ENCODE data around the gene LRAT.
"Not testable (repeated sequence)": the region's sequence is repeated elsewhere in the genome, so short reads cannot be mapped to it uniquely, and the experiment has no call there.

LRAT gene

DNA sequence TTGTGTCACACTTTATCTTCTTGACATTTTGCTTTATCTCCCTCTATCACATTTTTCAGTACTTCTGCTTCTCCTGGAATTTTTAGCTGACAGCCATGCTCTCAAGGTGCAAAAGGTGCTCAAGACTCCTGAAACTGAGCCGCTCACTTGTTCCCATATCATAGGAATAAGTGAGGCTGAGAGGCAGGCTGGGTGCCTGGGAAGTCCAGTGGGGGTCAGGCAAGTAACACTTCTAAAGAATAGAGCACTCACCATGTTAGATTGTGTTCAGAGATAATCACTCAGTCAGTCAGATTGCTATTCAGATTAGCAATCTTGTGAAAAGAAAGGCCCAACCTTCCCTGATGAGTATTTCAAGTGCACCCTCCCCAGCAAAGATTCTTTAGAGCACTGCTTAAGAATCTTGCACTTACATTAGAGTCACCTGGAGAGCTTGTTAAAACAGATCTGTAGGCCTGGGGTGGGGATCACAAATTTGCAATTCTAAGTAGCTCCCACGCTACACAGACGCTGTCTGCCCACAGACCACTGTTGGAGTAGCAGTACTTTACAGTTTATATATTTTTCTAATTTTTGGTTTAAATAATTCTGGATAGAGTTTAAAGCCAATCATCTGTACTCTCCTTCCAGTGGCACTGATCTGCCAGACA is 23.1 kb upstream of the LRAT start:
- no peak for DNase-seq (ENCODE audit: low read depth in 1 of 2, low spot score in 1 of 2)
- no peak overlapping the region for H3K27ac ChIP-seq (replicated peaks)
- H3K4me3 ChIP-seq (replicated peaks; ENCODE audit: insufficient read depth, low read length) = no peak overlapping the region
- H3K27me3 ChIP-seq (ENCODE audit: insufficient read depth, poor library complexity, severe bottlenecking) = peaks cover 2% of the 10 kb centered on the region
- TF ChIP-seq POLR2AphosphoS5 (IDR thresholded peaks at IDR 0.05; ENCODE audit: low read depth) (no peak), CTCF (IDR thresholded peaks at IDR 0.05; ENCODE audit: insufficient read depth, low read length) (no peak), GABPA (IDR thresholded peaks at IDR 0.05; ENCODE audit: low read depth) (no peak), SPI1 (IDR thresholded peaks at IDR 0.05; ENCODE audit: borderline replicate concordance, low read depth) (no peak)
- TF ChIP-seq, protein P1, sequence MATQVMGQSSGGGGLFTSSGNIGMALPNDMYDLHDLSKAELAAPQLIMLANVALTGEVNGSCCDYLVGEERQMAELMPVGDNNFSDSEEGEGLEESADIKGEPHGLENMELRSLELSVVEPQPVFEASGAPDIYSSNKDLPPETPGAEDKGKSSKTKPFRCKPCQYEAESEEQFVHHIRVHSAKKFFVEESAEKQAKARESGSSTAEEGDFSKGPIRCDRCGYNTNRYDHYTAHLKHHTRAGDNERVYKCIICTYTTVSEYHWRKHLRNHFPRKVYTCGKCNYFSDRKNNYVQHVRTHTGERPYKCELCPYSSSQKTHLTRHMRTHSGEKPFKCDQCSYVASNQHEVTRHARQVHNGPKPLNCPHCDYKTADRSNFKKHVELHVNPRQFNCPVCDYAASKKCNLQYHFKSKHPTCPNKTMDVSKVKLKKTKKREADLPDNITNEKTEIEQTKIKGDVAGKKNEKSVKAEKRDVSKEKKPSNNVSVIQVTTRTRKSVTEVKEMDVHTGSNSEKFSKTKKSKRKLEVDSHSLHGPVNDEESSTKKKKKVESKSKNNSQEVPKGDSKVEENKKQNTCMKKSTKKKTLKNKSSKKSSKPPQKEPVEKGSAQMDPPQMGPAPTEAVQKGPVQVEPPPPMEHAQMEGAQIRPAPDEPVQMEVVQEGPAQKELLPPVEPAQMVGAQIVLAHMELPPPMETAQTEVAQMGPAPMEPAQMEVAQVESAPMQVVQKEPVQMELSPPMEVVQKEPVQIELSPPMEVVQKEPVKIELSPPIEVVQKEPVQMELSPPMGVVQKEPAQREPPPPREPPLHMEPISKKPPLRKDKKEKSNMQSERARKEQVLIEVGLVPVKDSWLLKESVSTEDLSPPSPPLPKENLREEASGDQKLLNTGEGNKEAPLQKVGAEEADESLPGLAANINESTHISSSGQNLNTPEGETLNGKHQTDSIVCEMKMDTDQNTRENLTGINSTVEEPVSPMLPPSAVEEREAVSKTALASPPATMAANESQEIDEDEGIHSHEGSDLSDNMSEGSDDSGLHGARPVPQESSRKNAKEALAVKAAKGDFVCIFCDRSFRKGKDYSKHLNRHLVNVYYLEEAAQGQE (IDR thresholded peaks at IDR 0.05; ENCODE audit: insufficient replicate concordance, low read depth) = no peak

DNA sequence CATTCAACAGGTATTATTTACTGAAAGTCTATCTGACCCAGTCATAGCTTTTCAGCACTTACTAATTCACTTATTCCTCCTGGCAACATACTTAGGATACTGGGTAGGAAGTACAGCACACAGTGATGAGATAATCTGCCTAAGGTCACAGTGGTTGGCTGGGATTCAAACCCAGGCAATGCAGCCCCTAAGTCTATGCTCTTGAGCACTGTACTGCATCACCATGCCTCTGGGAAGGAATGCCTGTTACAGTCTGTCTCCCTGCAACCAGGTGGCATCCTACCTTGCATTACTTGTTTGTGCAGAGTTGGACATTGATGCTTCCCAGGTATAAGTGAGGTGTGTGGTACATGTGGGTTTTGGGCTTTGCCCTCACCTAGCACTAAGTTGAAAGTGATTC is 21.5 kb upstream of the LRAT start:
- TF ChIP-seq, protein P1 (IDR thresholded peaks at IDR 0.05; ENCODE audit: insufficient replicate concordance, low read depth) = no peak
- no peak for TF ChIP-seq POLR2AphosphoS5 (IDR thresholded peaks at IDR 0.05; ENCODE audit: low read depth)

GRCh38 chr4:154723601-154724000 is 20.2 kb upstream of the LRAT start:
- H3K27ac ChIP-seq (replicated peaks); H3K4me3 ChIP-seq (replicated peaks; ENCODE audit: insufficient read depth, low read length); H3K27me3 ChIP-seq (ENCODE audit: insufficient read depth, poor library complexity, severe bottlenecking); DNase-seq (ENCODE audit: low read depth in 1 of 2, low spot score in 1 of 2): not testable (repeated sequence)

More for the DNA sequence above, 21.5 kb upstream of the LRAT start:
- DNase-seq (ENCODE audit: low read depth in 1 of 2, low spot score in 1 of 2) = no peak
- Histone ChIP-seq H3K27ac (replicated peaks) (no peak overlapping the region), H3K4me3 (replicated peaks; ENCODE audit: insufficient read depth, low read length) (no peak overlapping the region), H3K27me3 (ENCODE audit: insufficient read depth, poor library complexity, severe bottlenecking) (peaks cover 2% of the 10 kb centered on the region)

DNA sequence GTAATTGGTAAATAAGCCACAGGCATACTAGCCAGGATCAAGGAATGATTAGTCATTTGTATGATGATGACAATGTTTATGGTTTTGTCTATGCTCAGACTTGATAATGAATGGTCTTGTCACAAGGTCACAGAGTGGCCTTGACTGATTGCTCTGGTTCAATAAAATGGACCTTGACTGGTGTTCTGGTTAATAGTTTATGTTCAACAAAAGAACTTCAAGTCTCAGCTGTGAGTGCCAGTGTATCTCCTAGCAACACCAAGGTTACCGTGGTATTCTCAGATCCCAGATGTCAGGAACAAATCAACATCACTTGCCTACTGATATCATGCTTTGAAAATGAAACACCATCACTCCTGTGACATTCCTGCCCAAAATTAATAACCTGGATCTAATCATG is 16.3 kb upstream of the LRAT start:
- H3K4me3 ChIP-seq (replicated peaks; ENCODE audit: insufficient read depth, low read length) = no peak overlapping the region
- H3K27me3 ChIP-seq (ENCODE audit: insufficient read depth, poor library complexity, severe bottlenecking) = peaks cover 2% of the 10 kb centered on the region
- TF ChIP-seq, protein P1 (IDR thresholded peaks at IDR 0.05; ENCODE audit: insufficient replicate concordance, low read depth) = no peak
- TF ChIP-seq CTCF (IDR thresholded peaks at IDR 0.05; ENCODE audit: insufficient read depth, low read length) = no peak
- TF ChIP-seq POLR2AphosphoS5 (IDR thresholded peaks at IDR 0.05; ENCODE audit: low read depth) = no peak
- TF ChIP-seq GABPA (IDR thresholded peaks at IDR 0.05; ENCODE audit: low read depth) = no peak
- no peak for TF ChIP-seq SPI1 (IDR thresholded peaks at IDR 0.05; ENCODE audit: borderline replicate concordance, low read depth)
- DNase-seq (ENCODE audit: low read depth in 1 of 2, low spot score in 1 of 2) = no peak
- no peak overlapping the region for H3K27ac ChIP-seq (replicated peaks)
